ENCODE measurements around the gene SKIDA1.

GRCh38 chr10:21479570-21480315, 45.7 kb downstream of the SKIDA1 start:
- TF ChIP-seq FOXK1 (CRISPR knock-in tag; IDR thresholded peaks at IDR 0.05) (no peak), ATF6 (CRISPR knock-in tag; IDR thresholded peaks at IDR 0.05) (no peak), ATF3 (CRISPR knock-in tag; conservative IDR thresholded peaks at IDR 0.05) (no peak), MAX (CRISPR knock-in tag; IDR thresholded peaks at IDR 0.05) (no peak), ZBTB43 (CRISPR knock-in tag; IDR thresholded peaks at IDR 0.05) (no peak), HMGA2 (CRISPR knock-in tag; IDR thresholded peaks at IDR 0.05) (no peak), NFYB (CRISPR knock-in tag; conservative IDR thresholded peaks at IDR 0.05; ENCODE audit: low read depth) (no peak), CTCF (IDR thresholded peaks at IDR 0.05) (no peak), USF1 (CRISPR knock-in tag; IDR thresholded peaks at IDR 0.05) (no peak), ZSCAN18 (CRISPR knock-in tag; IDR thresholded peaks at IDR 0.05) (no peak), NR3C1 (CRISPR knock-in tag; conservative IDR thresholded peaks at IDR 0.05; ENCODE audit: low read depth) (no peak), TCF7 (CRISPR knock-in tag; IDR thresholded peaks at IDR 0.05; ENCODE audit: low read depth) (no peak), NR1H2 (CRISPR knock-in tag; IDR thresholded peaks at IDR 0.05) (no peak), AR (CRISPR knock-in tag; IDR thresholded peaks at IDR 0.05) (no peak)
